ENCODE measurements around the gene ATIC.

- TF ChIP-seq CTCF (conservative IDR thresholded peaks at IDR 0.05; ENCODE audit: low read length) (no peak), EZH2phosphoT487 (IDR thresholded peaks at IDR 0.05; ENCODE audit: borderline replicate concordance) (no peak)
These were observed 58.5 kb downstream of the ATIC start for GRCh38 chr2:215370112-215370965.
